HCT116 (cell line): Measurements from ENCODE around the gene DICER1. TPM values are rescaled to one million over a fixed set of nuclear protein-coding genes. Genes with fewer than 3 reads are reported as not detected.

Source experiments
- ATAC-seq: fragments of 200-7000 bp; cut with Tn5 transposase; 2 replicates; pipeline ENCODE4 v1.9.1; 2020; ENCODE audit warnings: mild to moderate bottlenecking, moderate library complexity
- BruUV-seq: library from RNA; stranded (reverse); fragments of 400-500 nt; replicated peaks from 2 replicates; lab custom pipeline; 2021; lab: Mats Ljungman, UMichigan
- CTCF ChIA-PET: fragments of 300-600 bp; sonication (Branson Sonifier 250); formaldehyde crosslinking; loops from one replicate; lab custom pipeline; 2021; ENCODE audit warnings: antibody characterized with exemption; lab: Charles Lee
- POLR2A ChIA-PET: fragments of 300-600, 350-600 bp; sonication (Branson Sonifier 250); formaldehyde crosslinking; loops from one replicate; lab custom pipeline; 2021; ENCODE audit warnings: antibody characterized with exemption; lab: Charles Lee
- RAD21 ChIA-PET, 2 experiments: fragments of 300-600 bp; sonication (Branson Sonifier 250); formaldehyde crosslinking; loops; one replicate each; lab custom pipeline; 2023; ENCODE audit warnings: low total read pairs in 2 of 2; ENCODE audit not compliant: uncharacterized antibody in 2 of 2, unreplicated experiment in 2 of 2, low non-redundant PET in 1 of 2; lab: Charles Lee
- DNase-seq: peaks from one replicate; pipeline ENCODE4 v3.0.0-alpha.2; 2010; ENCODE audit warnings: low read depth, low spot score
- H2AFZ ChIP-seq: fragments of 200-600 bp; shearing (Covaris generic), sonication (generic); 2 replicates; pipeline ENCODE4 v1.6.1; 2017; ENCODE audit warnings: low read depth, mixed run types, mixed read lengths, antibody characterized with exemption, low read length; ENCODE audit not compliant: poor library complexity, severe bottlenecking
- H3K27ac ChIP-seq: 2 replicates; pipeline ENCODE4 v1.5.1; 2012; ENCODE audit warnings: low read depth, low read length
- H3K27me3 ChIP-seq: fragments of 200-600 bp; sonication (generic); 2 replicates; pipeline ENCODE4 v1.6.1; 2016; ENCODE audit warnings: mixed run types, low read length, mixed read lengths; ENCODE audit not compliant: insufficient read depth
- H3K36me3 ChIP-seq, 2 experiments: fragments of 200-500 bp in 1 of 2; fragments of 200-600 bp in 1 of 2; sonication (Bioruptor generic) in 1 of 2; sonication (generic) in 1 of 2; 2 replicates each; pipeline versions ENCODE4 v1.5.1 to v1.6.1; 2014 to 2016; ENCODE audit warnings: low read length in 2 of 2, inconsistent platforms in 1 of 2, mixed read lengths in 1 of 2, mixed run types in 1 of 2; ENCODE audit not compliant: insufficient read depth in 2 of 2, control insufficient read depth in 1 of 2
- H3K4me1 ChIP-seq, 2 experiments: fragments of 200-600 bp in 1 of 2; sonication (generic) in 1 of 2; 2 replicates each; pipeline versions ENCODE4 v1.5.1 to v1.6.1; 2012 to 2017; ENCODE audit warnings: low read length in 2 of 2, inconsistent platforms in 1 of 2, mild to moderate bottlenecking in 1 of 2, mixed read lengths in 1 of 2, mixed run types in 1 of 2, moderate library complexity in 1 of 2; ENCODE audit not compliant: insufficient read depth in 2 of 2, control insufficient read depth in 1 of 2
- H3K4me2 ChIP-seq: fragments of 200-600 bp; sonication (generic); 2 replicates; pipeline ENCODE4 v1.6.1; 2017; ENCODE audit warnings: mixed run types, low read length, mixed read lengths
- H3K4me3 ChIP-seq, 2 experiments: fragments of 200-600 bp in 1 of 2; sonication (generic) in 1 of 2; replicated peaks in 1 of 2; 2 replicates each; pipeline ENCODE4 v1.5.1; 2011 to 2016; ENCODE audit warnings: low read length in 2 of 2, control low read depth in 1 of 2, low read depth in 1 of 2, mild to moderate bottlenecking in 1 of 2, mixed read lengths in 1 of 2, mixed run types in 1 of 2
- H3K79me2 ChIP-seq: fragments of 200-600 bp; sonication (generic); 2 replicates; pipeline ENCODE4 v1.6.1; 2017; ENCODE audit warnings: mild to moderate bottlenecking, mixed run types, low read length, moderate library complexity, mixed read lengths; ENCODE audit not compliant: insufficient read depth
- H3K9ac ChIP-seq: fragments of 200-600 bp; sonication (generic); 2 replicates; pipeline ENCODE4 v1.6.1; 2016; ENCODE audit warnings: low read length, mixed read lengths
- H3K9me2 ChIP-seq: fragments of 200-600 bp; sonication (generic), shearing (Covaris generic); 2 replicates; pipeline ENCODE4 v1.6.1; 2017; ENCODE audit warnings: mixed run types, mild to moderate bottlenecking, moderate library complexity; ENCODE audit not compliant: insufficient read depth
- H3K9me3 ChIP-seq, 2 experiments: fragments of 200-500 bp in 1 of 2; fragments of 200-600 bp in 1 of 2; sonication (Bioruptor generic) in 1 of 2; sonication (generic) in 1 of 2; 2 replicates each; pipeline ENCODE4 v1.6.1; 2014 to 2017; ENCODE audit warnings: low read length in 2 of 2, mixed read lengths in 2 of 2, inconsistent platforms in 1 of 2, low read depth in 1 of 2, mild to moderate bottlenecking in 1 of 2, mixed run types in 1 of 2, moderate library complexity in 1 of 2; ENCODE audit not compliant: control insufficient read depth in 1 of 2, insufficient read depth in 1 of 2
- H4K20me1 ChIP-seq: fragments of 200-600 bp; sonication (generic), shearing (Covaris generic); 2 replicates; pipeline ENCODE4 v1.6.1; 2017; ENCODE audit warnings: mixed run types, mild to moderate bottlenecking, moderate library complexity; ENCODE audit not compliant: insufficient read depth
- CEBPB ChIP-seq: IDR thresholded peaks from 2 replicates; pipeline ENCODE4 v1.6.1; 2012; ENCODE audit warnings: low read depth
- ELF1 ChIP-seq: IDR thresholded peaks from 2 replicates; pipeline ENCODE4 v1.6.1; 2012; ENCODE audit warnings: low read depth, borderline replicate concordance
- EZH2phosphoT487 ChIP-seq: fragments of 200-600 bp; IDR thresholded peaks from 2 replicates; pipeline ENCODE4 v1.6.1; 2018; ENCODE audit warnings: antibody characterized with exemption, borderline replicate concordance
- POLR2A ChIP-seq: IDR thresholded peaks from 2 replicates; pipeline ENCODE4 v1.7.0; 2011; ENCODE audit warnings: borderline replicate concordance; ENCODE audit not compliant: insufficient read depth, insufficient read length; ENCODE audit errors: extremely low read depth
- POLR2AphosphoS5 ChIP-seq: IDR thresholded peaks from 2 replicates; pipeline ENCODE4 v1.6.1; 2011; ENCODE audit warnings: mild to moderate bottlenecking, low read depth, low read length, moderate library complexity
- RAD21 ChIP-seq: IDR thresholded peaks from 2 replicates; pipeline ENCODE4 v1.6.1; 2012; ENCODE audit warnings: low read depth, mild to moderate bottlenecking
- SP1 ChIP-seq: IDR thresholded peaks from 2 replicates; pipeline ENCODE4 v1.6.1; 2012; ENCODE audit warnings: low read depth
- intact Hi-C: fragments of 100-400 bp; cut with micrococcal nuclease; formaldehyde crosslinking; loops from 2 replicates; pipeline ENCODE4 v1.10.0; 2022
- total RNA-seq: library from RNA; stranded (reverse); gene quantifications from one replicate; pipeline ENCODE4 v1.2.1, GENCODE V29; 2021; ENCODE audit not compliant: unreplicated experiment
- TF ChIP-seq, protein P1 (sequence below): IDR thresholded peaks from 2 replicates; pipeline ENCODE4 v1.6.1; 2011; ENCODE audit warnings: mild to moderate bottlenecking, low read length, moderate library complexity; ENCODE audit not compliant: insufficient replicate concordance; ENCODE audit errors: extremely low read depth
- TF ChIP-seq, protein P2 (sequence below): IDR thresholded peaks from 2 replicates; pipeline ENCODE4 v1.6.1; 2012

Gene DICER1
- total RNA-seq, 1 experiment from 2014 or later, result 38.6 TPM

GRCh38 chr14:95070748-95071435, 86.4 kb downstream of the DICER1 start:
- Histone ChIP-seq H3K9ac (no peak overlapping the region), H3K79me2 (no peaks in the 10 kb centered on the region), H2AFZ (no peak overlapping the region)
- POLR2A ChIA-PET, result no interaction called here
- no peak for DNase-seq
- TF ChIP-seq, protein P1, sequence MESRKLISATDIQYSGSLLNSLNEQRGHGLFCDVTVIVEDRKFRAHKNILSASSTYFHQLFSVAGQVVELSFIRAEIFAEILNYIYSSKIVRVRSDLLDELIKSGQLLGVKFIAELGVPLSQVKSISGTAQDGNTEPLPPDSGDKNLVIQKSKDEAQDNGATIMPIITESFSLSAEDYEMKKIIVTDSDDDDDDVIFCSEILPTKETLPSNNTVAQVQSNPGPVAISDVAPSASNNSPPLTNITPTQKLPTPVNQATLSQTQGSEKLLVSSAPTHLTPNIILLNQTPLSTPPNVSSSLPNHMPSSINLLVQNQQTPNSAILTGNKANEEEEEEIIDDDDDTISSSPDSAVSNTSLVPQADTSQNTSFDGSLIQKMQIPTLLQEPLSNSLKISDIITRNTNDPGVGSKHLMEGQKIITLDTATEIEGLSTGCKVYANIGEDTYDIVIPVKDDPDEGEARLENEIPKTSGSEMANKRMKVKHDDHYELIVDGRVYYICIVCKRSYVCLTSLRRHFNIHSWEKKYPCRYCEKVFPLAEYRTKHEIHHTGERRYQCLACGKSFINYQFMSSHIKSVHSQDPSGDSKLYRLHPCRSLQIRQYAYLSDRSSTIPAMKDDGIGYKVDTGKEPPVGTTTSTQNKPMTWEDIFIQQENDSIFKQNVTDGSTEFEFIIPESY, result no peak
- TF ChIP-seq, protein P2, sequence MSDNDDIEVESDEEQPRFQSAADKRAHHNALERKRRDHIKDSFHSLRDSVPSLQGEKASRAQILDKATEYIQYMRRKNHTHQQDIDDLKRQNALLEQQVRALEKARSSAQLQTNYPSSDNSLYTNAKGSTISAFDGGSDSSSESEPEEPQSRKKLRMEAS, result no peak
- TF ChIP-seq POLR2AphosphoS5 (no peak), ELF1 (no peak), POLR2A (no peak), RAD21 (no peak), CEBPB (no peak), EZH2phosphoT487 (no peak), SP1 (no peak)
- TF ChIP-seq, all 23 proteins: peak for 0
- Histone ChIP-seq H3K4me2 (no peak overlapping the region), H3K27ac (no peak overlapping the region), H3K36me3 (no peaks in the 10 kb centered on the region), H3K4me1 (no peaks in the 10 kb centered on the region), H4K20me1 (no peaks in the 10 kb centered on the region), H3K27me3 (no peaks in the 10 kb centered on the region), H3K9me2 (no peaks in the 10 kb centered on the region), H3K9me3 (no peaks in the 10 kb centered on the region), H3K4me3 (no peak overlapping the region)
- no TSS peak for BruUV-seq
- CTCF ChIA-PET, result no interaction called here
- no peak for ATAC-seq
- intact Hi-C loops, result no loop called here
- RAD21 ChIA-PET, result no interaction called here
